ENCODE data around the gene CNTN4. TPM values are rescaled to one million over a fixed set of nuclear protein-coding genes. Genes with fewer than 3 reads are reported as not detected.
A peak's percentile ranks its signal among the peaks of the same experiment; 100 is the strongest.

The CNTN4 gene
- total and polyA plus RNA-seq, 4 donors: 29.2 to 88.0 (median 36.1) TPM

DNA sequence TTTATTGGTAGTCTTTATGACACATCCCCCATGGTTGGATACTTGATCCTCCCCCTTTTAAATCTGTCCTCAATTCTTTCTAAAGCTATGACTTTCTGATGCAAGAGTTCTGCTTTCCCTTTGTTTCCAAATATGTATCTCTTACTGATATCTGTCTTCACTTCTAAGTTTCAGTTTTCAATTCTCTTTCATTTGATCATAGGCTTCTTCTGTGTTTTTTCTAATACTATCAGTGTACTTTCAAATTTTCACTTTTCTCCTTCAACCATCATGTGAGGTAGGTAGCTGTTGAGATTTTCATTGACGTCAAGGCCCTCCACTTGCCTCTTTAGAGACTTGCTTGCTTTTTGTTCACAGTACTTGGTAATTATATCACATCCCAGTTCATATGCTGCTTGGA, 436.5 kb downstream of the CNTN4 start:
- no peaks in the 10 kb centered on the region for H3K9me3 ChIP-seq (ENCODE audit: control insufficient read depth, insufficient read depth, low read length)
- no peak for DNase-seq (ENCODE audit: low read depth in 4 of 6, low spot score in 6 of 6)

DNA sequence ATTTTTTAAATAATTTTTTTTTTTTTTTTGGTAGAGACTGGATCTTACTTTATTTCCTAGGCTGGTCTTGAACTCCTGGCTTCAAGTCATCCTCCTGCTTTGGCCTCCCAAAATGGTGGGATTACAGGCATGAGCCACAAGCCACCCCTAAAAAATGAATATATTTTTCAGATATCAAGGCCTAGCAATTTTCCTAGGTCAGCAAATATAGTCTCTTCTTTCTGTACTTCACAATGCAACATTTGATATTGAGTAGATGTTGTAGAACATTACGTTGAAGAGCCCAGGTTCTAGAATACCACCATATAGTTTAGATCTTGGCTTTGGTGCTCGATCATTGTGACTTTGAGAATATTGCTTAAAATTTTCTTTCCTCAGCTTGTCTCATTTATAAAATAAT, 437.9 kb downstream of the CNTN4 start:
- H3K36me3 ChIP-seq (ENCODE audit: control insufficient read depth, insufficient read depth, low read length): no peaks in the 10 kb centered on the region
- no peaks in the 10 kb centered on the region for H3K4me1 ChIP-seq (ENCODE audit: control insufficient read depth, insufficient read depth, low read length)
- H3K27ac ChIP-seq (ENCODE audit: low read depth, low read length): no peak overlapping the region
- no peak overlapping the region for H3K4me3 ChIP-seq (ENCODE audit: low read depth, low read length)
- no peaks in the 10 kb centered on the region for H3K9me3 ChIP-seq (ENCODE audit: control insufficient read depth, insufficient read depth, low read length)
- WGBS (ENCODE audit: insufficient coverage): no CpG with 5 or more reads among the region's 2 CpGs
- no peak for DNase-seq (ENCODE audit: low read depth in 4 of 6, low spot score in 6 of 6)
- no peaks in the 10 kb centered on the region for H3K27me3 ChIP-seq (ENCODE audit: control insufficient read depth, insufficient read depth, low read length)

More for the DNA sequence above, 436.5 kb downstream of the CNTN4 start:
- H3K27ac ChIP-seq (ENCODE audit: low read depth, low read length): no peak overlapping the region
- H3K36me3 ChIP-seq (ENCODE audit: control insufficient read depth, insufficient read depth, low read length): no peaks in the 10 kb centered on the region
- H3K4me3 ChIP-seq (ENCODE audit: low read depth, low read length): no peak overlapping the region
- H3K4me1 ChIP-seq (ENCODE audit: control insufficient read depth, insufficient read depth, low read length): no peaks in the 10 kb centered on the region
- no peaks in the 10 kb centered on the region for H3K27me3 ChIP-seq (ENCODE audit: control insufficient read depth, insufficient read depth, low read length)
- WGBS (ENCODE audit: insufficient coverage): no CpG with 5 or more reads among the region's 1 CpG

DNA sequence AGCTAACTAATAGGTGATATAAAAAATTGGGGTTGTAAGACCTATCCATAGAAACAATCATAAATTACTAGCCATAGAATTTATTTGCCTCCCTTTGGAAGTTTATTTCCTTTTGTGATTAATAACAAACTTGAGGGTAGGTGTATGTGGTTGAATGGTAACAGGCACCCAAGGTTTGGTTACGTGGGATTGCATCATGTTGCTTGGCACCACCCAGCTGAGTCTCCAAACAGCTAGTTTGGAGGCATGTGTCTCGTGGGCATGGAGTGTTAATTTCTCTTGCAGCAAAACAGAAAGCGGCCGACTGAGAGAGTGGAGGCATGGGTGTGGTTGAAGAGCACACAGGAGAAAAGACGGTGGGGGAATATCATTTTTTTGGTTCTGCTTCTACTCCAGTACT, 441.4 kb downstream of the CNTN4 start:
- Histone ChIP-seq H3K4me1 (ENCODE audit: control insufficient read depth, insufficient read depth, low read length) (no peaks in the 10 kb centered on the region), H3K9me3 (ENCODE audit: control insufficient read depth, insufficient read depth, low read length) (no peaks in the 10 kb centered on the region), H3K36me3 (ENCODE audit: control insufficient read depth, insufficient read depth, low read length) (no peaks in the 10 kb centered on the region), H3K27ac (ENCODE audit: low read depth, low read length) (no peak overlapping the region), H3K27me3 (ENCODE audit: control insufficient read depth, insufficient read depth, low read length) (no peaks in the 10 kb centered on the region), H3K4me3 (ENCODE audit: low read depth, low read length) (no peak overlapping the region)
- WGBS (ENCODE audit: insufficient coverage): 94% methylated on average over 3 of the region's 5 CpGs
- DNase-seq (ENCODE audit: low read depth in 4 of 6, low spot score in 6 of 6): no peak

DNA sequence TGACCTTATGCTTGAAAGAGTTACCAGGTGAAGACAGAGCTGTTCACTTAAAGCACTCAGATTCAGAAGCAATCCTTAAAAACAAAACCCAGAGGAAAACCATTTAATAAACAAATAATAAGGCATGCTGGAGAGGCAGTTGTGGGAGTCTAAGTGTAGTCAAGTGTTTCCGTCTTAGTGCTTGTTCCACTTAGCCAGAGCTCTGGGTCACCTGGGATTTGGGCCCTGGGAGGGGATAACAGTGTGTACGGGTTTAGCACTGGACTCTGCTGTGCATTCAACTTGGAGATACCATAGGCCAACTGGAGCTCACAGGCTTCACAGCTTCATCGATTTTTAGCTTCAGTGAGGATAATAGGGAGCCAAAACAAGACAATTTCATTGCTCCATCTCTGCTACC, 444.6 kb downstream of the CNTN4 start:
- no peak for DNase-seq (ENCODE audit: low read depth in 4 of 6, low spot score in 6 of 6)
- Histone ChIP-seq H3K9me3 (ENCODE audit: control insufficient read depth, insufficient read depth, low read length) (no peaks in the 10 kb centered on the region), H3K27ac (ENCODE audit: low read depth, low read length) (no peak overlapping the region), H3K36me3 (ENCODE audit: control insufficient read depth, insufficient read depth, low read length) (no peaks in the 10 kb centered on the region), H3K27me3 (ENCODE audit: control insufficient read depth, insufficient read depth, low read length) (no peaks in the 10 kb centered on the region), H3K4me3 (ENCODE audit: low read depth, low read length) (no peak overlapping the region), H3K4me1 (ENCODE audit: control insufficient read depth, insufficient read depth, low read length) (no peaks in the 10 kb centered on the region)
- 75% methylated on average over 3 of the region's 3 CpGs for WGBS (ENCODE audit: insufficient coverage)

DNA sequence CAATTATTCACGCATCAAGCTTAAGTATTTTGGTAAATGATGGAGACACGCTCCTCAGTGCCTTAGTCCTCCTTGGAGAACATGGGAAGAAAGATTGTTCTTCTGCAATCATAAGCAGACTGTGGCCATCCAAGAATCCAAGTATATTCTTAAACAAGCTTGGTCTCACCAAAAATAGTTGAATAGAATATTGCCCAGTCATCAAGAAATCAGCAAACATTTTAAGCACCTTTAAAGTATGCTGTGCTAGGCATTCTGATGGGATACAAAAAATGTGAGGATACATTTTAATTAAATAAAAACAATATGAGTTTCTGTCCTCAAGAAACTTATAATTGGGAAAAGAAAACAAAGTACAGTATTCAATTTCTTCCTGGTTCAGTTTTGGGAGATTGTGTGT, 445.5 kb downstream of the CNTN4 start:
- H3K4me1 ChIP-seq (ENCODE audit: control insufficient read depth, insufficient read depth, low read length): no peaks in the 10 kb centered on the region
- no peaks in the 10 kb centered on the region for H3K9me3 ChIP-seq (ENCODE audit: control insufficient read depth, insufficient read depth, low read length)
- H3K36me3 ChIP-seq (ENCODE audit: control insufficient read depth, insufficient read depth, low read length): no peaks in the 10 kb centered on the region
- no CpG with 5 or more reads among the region's 2 CpGs for WGBS (ENCODE audit: insufficient coverage)
- H3K27ac ChIP-seq (ENCODE audit: low read depth, low read length): no peak overlapping the region
- H3K4me3 ChIP-seq (ENCODE audit: low read depth, low read length): no peak overlapping the region
- H3K27me3 ChIP-seq (ENCODE audit: control insufficient read depth, insufficient read depth, low read length): no peaks in the 10 kb centered on the region
- DNase-seq (ENCODE audit: low read depth in 4 of 6, low spot score in 6 of 6): no peak

DNA sequence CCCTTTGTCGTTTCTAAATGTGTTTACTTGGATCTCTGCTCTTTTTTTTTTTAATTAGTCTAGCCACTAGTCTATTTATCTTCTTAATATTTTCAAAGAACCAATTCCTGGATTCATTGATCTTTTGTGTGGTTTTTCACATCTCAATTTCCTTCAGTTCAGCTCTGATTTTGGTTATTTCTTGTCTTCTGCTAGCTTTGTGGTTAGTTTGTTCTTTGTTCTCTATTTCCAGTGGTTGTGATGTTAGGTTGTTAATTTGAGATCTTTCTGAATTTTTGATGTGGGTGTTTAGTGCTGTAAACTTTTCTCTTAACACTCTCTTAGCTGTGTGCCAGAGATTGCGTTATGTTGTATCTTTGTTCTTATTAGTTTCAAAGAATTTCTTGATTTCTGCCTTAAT, 446.1 kb downstream of the CNTN4 start:
- Histone ChIP-seq H3K27me3 (ENCODE audit: control insufficient read depth, insufficient read depth, low read length) (no peaks in the 10 kb centered on the region), H3K9me3 (ENCODE audit: control insufficient read depth, insufficient read depth, low read length) (no peaks in the 10 kb centered on the region), H3K4me1 (ENCODE audit: control insufficient read depth, insufficient read depth, low read length) (no peaks in the 10 kb centered on the region), H3K4me3 (ENCODE audit: low read depth, low read length) (no peak overlapping the region), H3K27ac (ENCODE audit: low read depth, low read length) (no peak overlapping the region), H3K36me3 (ENCODE audit: control insufficient read depth, insufficient read depth, low read length) (no peaks in the 10 kb centered on the region)
- no peak for DNase-seq (ENCODE audit: low read depth in 4 of 6, low spot score in 6 of 6)
- no CpG with 5 or more reads among the region's 2 CpGs for WGBS (ENCODE audit: insufficient coverage)

DNA sequence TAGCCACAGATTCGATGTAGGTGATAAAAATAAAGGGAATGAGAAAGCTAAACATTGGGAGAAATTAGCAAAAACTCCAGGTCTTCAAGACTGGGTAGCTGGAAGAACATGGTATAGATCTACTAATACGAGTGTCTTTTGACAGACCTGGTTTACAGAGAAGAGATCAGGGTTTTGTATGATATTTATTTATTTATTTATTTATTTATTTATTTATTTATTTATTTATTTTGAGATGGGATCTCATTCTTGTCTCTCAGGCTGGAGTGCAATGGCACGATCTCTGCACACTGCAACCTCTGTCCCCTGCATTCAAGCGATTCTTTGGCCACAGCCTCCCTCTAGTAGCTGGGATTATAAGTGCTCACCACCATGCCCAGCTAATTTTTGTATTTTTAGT, 448.4 kb downstream of the CNTN4 start:
- H3K36me3 ChIP-seq (ENCODE audit: control insufficient read depth, insufficient read depth, low read length): no peaks in the 10 kb centered on the region
- H3K27ac ChIP-seq (ENCODE audit: low read depth, low read length): no peak overlapping the region
- no peak for DNase-seq (ENCODE audit: low read depth in 4 of 6, low spot score in 6 of 6)
- no CpG with 5 or more reads among the region's 4 CpGs for WGBS (ENCODE audit: insufficient coverage)
- no peaks in the 10 kb centered on the region for H3K4me1 ChIP-seq (ENCODE audit: control insufficient read depth, insufficient read depth, low read length)
- no peaks in the 10 kb centered on the region for H3K27me3 ChIP-seq (ENCODE audit: control insufficient read depth, insufficient read depth, low read length)
- H3K4me3 ChIP-seq (ENCODE audit: low read depth, low read length): no peak overlapping the region
- H3K9me3 ChIP-seq (ENCODE audit: control insufficient read depth, insufficient read depth, low read length): no peaks in the 10 kb centered on the region

DNA sequence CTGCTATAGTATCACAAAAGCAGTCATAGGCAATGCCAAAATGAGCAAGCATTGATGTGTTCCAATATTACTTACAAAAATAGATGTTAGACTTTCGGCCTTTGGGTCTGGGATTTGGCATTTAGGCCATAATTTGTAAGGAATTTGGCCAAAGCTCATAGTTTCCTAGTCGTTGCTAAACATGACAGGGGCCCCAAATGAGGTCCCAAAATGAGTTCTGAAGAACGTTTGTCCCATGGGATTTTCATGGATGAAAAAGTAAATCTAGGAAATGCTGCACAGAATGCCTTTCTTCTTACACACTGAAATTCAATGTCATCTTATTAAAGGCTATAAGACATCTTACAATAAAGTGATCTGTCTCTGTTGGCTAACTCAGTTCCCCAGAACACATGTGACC, 456.0 kb downstream of the CNTN4 start:
- H3K36me3 ChIP-seq (ENCODE audit: control insufficient read depth, insufficient read depth, low read length): no peaks in the 10 kb centered on the region
- no peaks in the 10 kb centered on the region for H3K4me1 ChIP-seq (ENCODE audit: control insufficient read depth, insufficient read depth, low read length)
- no peaks in the 10 kb centered on the region for H3K9me3 ChIP-seq (ENCODE audit: control insufficient read depth, insufficient read depth, low read length)
- 67% methylated on average over 1 of the region's 3 CpGs for WGBS (ENCODE audit: insufficient coverage)
- no peak overlapping the region for H3K27ac ChIP-seq (ENCODE audit: low read depth, low read length)
- no peaks in the 10 kb centered on the region for H3K27me3 ChIP-seq (ENCODE audit: control insufficient read depth, insufficient read depth, low read length)
- DNase-seq (ENCODE audit: low read depth in 4 of 6, low spot score in 6 of 6): no peak
- no peak overlapping the region for H3K4me3 ChIP-seq (ENCODE audit: low read depth, low read length)

DNA sequence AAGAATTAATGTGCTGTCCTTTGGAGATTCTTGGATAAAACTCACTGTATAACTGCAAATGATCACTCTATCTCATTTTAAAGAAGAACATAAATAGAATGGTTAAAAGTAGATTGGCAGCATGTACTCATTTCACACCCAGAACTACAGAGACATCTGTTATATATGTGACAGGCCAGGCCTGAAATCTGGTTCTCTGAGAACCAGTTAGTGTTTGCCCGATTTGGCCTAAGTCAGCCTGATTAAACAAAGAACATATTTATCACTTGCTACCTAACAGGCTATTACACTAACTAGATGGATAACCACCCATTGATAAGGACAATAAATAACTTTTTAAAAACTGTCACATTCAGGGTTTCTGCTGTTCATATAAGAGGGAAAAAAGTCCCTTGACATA, 460.1 kb downstream of the CNTN4 start:
- H3K27me3 ChIP-seq (ENCODE audit: control insufficient read depth, insufficient read depth, low read length): no peaks in the 10 kb centered on the region
- H3K36me3 ChIP-seq (ENCODE audit: control insufficient read depth, insufficient read depth, low read length): no peaks in the 10 kb centered on the region
- DNase-seq (ENCODE audit: low read depth in 4 of 6, low spot score in 6 of 6): peak in 1 of 6 donors; percentile 75
- WGBS (ENCODE audit: insufficient coverage): 38% methylated on average over 1 of the region's 1 CpG
- no peaks in the 10 kb centered on the region for H3K4me1 ChIP-seq (ENCODE audit: control insufficient read depth, insufficient read depth, low read length)
- no peaks in the 10 kb centered on the region for H3K9me3 ChIP-seq (ENCODE audit: control insufficient read depth, insufficient read depth, low read length)
- H3K4me3 ChIP-seq (ENCODE audit: low read depth, low read length): no peak overlapping the region
- H3K27ac ChIP-seq (ENCODE audit: low read depth, low read length): no peak overlapping the region

DNA sequence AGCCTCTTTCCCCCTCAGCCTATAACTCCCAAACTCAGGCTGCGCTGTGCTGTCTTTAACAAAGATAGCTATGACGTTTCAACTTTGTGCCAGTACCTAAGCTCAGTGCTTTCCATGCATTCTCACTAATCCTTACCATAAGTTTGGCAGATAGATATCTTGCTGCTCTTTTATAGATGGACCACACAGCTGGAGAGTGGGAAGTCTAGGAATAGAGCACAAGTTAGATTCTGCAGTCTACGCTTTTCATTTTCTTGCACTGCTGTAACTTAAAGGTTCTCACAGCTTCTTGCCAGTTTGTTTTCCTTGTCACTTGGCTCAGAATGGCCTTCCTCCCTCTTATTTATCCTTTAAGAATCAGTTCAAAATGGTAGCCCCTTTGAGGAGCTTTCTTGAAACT, 468.8 kb downstream of the CNTN4 start:
- Histone ChIP-seq H3K4me1 (ENCODE audit: control insufficient read depth, insufficient read depth, low read length) (peaks cover 3% of the 10 kb centered on the region), H3K27me3 (ENCODE audit: control insufficient read depth, insufficient read depth, low read length) (no peaks in the 10 kb centered on the region), H3K4me3 (ENCODE audit: low read depth, low read length) (no peak overlapping the region), H3K27ac (ENCODE audit: low read depth, low read length) (no peak overlapping the region), H3K9me3 (ENCODE audit: control insufficient read depth, insufficient read depth, low read length) (no peaks in the 10 kb centered on the region), H3K36me3 (ENCODE audit: control insufficient read depth, insufficient read depth, low read length) (no peaks in the 10 kb centered on the region)
- DNase-seq (ENCODE audit: low read depth in 4 of 6, low spot score in 6 of 6): no peak
- 79% methylated on average over 3 of the region's 3 CpGs for WGBS (ENCODE audit: insufficient coverage)
